Stimulated activated CD4-positive, alpha-beta T cell treated with anti-CD3 and anti-CD28 coated beads, Interleukin-12 subunit alpha, Interleukin-12 subunit beta, amount 100 ng/mL, for 48 hours (primary cell): ENCODE data around the gene TRIM29.
"Not testable (repeated sequence)": the region's sequence is repeated elsewhere in the genome, so short reads cannot be mapped to it uniquely, and the experiment has no call there.

Experiments used
- DNase-seq, 3 donors: peaks; one replicate each; pipeline ENCODE4 v3.0.0-alpha.2; 2020; ENCODE audit warnings: low read depth in 2 of 3, low spot score in 1 of 3

Gene TRIM29

GRCh38 chr11:120173019-120173705 is 35.2 kb upstream of the TRIM29 start:
- no peak for DNase-seq

GRCh38 chr11:120172054-120172911 is 34.4 kb upstream of the TRIM29 start:
- peak in 2 of 3 donors; percentile 31 to 36 for DNase-seq

DNA sequence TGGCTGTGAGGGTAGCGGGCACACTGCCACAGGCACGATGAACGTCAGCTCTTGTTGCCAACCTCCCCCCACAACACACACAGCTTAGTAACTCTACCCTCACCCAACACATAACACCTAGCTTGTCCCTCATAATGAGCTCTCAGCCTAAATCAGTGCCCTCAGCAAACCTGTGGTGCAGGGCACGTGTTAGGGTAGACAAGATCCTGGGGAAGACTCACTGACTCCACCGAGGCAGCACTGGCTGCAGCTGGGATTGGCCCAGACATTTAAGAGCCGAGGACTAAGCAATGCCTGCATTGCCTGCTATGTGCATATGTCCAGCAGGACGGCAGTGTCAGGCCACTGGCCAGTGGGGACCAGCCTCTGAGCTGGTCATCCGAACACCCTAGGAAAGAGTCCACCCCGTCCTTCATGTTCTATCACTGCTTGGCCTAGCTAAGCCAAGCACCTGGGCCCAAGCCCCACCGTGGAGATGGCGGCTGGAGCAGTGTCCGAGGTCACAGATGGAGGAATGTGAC is 32.9 kb upstream of the TRIM29 start:
- DNase-seq, result no peak

DNA sequence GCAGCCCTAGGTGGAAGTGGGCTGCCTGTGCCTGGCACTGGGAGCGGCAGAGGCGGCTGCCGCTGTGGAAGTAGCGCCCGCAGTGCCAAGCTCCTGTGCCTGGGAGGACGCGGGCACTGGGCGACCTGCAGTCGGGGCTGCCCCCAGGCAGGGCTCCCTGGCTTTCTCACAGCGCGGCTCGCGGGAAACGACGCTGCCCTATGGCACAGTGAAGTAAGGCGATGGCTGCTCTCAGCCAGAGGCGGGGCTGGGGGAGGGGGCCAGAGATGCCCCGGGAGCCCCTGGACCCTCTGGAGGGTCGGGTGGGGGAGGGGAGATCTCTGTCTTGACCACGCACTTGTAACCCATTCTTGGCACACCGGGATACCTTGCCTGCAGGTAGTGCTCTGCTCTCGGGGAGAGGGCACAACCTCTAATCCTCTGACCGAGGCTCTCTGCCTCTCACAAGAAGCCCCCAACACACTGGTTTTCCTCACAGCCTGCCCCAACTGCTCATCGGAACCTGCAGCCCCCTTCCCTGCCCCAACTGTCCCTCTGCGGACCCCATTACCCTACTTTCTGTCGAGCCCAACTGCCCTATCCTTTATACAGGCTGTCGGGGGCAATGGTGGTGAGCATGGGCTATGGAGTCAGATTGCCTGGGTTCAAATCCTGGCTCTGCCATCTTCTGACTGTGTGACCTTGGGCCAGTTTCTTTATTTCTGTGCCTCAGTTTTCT is 32.2 kb upstream of the TRIM29 start:
- no peak for DNase-seq

DNA sequence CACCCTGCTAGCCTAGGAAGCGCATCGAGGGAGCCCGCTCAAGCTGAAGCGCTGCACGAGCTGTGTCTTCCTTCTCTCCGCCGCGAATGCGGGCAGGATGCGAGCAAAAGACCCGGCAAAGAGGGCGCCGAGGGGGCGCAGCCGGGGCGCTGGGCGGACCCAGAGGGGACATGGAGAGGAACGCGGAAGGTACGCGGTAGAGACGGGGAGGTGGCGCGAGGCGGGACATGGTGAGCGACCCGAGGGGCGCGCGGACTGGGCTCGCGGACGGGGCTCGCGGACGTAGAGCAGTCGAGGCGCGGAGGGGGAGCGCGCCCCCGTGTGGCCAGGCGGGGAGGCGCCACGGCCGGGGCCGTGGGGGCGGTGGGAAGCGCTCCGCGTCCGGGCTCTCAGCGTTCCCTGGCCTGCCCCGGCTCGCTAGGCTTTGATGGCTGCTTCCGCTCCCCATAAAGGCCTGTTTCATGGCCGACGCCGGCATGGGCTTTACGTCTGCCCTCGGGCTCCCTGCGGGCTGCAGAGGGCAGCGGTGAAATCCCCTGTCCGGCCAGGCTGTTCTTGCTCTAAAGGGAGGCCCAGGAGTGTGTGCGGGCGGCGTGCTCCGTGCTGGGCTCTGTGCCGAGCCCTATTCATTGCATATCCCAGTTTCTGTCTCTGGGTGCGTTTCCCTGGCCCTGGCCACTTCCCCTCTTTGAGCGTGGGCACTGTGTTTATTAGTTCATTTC is 31.2 kb upstream of the TRIM29 start:
- peak; percentile 28 to 52 (median 44) for DNase-seq

DNA sequence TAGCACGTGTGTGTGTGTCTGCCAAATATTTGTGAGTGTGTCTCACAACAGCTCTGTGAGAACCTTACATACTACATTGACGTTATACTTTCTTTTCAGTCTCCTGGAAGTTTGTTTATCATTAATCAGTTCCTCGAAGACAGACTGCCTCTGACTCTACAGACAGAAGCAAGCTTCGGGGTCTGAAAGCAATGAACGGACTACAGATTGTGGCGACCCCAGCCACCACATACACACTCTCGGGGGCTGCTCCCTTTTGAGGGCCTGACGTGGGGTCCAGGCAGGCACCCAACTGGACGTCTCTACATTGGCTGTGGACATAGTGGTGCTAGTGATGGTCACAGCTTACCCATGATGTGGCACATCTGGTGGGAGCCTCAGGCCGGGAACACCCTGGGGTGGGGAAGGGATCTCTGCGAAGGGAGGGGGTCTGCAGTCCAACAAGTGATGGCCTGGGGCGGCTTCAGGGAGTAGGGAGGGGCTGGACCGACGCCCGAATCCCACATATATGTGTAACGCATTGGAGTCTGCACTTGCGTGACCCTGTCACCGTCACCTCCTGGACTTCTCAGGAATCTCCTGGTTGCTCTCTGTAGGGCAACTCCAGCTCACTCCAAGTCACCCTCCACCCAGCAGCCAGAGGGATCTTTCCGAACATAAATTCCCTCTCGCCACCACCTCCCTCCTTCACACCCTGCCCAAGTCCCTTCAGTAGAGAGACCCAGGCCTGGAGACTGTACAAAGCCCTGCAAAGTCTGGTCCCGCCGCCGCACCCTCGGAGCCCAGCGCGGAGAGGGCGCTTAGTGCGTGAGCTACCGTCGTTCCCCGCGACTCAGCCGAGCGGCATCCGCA is 30.4 kb upstream of the TRIM29 start:
- no peak for DNase-seq

- DNase-seq, result no peak
These were observed 29.7 kb upstream of the TRIM29 start for GRCh38 chr11:120167659-120168058.

DNA sequence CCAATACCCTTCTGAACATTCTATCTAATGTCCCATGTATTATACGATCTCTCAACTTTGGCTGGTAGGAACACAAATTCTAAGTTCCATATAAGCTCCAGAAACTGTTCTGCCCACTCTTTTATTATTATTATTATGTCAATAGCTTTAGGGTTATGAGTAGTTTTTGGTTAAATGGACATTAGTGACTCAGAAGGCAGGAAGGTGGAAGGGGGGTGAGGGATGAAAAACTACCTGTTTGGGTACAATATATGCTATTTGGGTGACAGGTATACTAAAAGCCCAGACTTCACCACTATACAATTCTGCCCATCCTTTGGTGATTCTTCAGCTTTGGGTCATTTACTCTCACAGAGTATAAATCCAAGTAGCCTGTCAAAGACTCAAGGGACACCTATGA is 22.5 kb upstream of the TRIM29 start:
- no peak for DNase-seq

DNA sequence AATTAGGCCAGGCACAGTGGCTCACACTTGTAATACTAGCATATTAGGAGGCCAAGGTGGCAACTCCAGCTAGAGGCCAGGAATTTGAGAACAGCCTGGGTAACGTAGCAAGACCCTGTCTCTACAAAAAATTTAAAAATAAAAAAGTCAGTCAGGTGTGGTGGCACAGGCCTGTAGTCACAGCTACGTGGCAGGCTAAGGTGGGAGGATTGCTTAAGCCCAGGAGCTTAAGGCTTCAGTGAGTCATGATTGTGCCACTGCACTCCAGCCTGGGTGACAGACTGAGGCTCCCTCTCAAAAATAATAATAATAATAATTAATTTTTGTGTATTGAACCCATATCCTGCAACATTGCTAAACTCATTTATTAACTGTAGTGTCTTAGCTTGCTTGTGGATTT is 15.3 kb upstream of the TRIM29 start:
- DNase-seq, result no peak

GRCh38 chr11:120151536-120151935 is 13.6 kb upstream of the TRIM29 start:
- DNase-seq, result no peak

DNA sequence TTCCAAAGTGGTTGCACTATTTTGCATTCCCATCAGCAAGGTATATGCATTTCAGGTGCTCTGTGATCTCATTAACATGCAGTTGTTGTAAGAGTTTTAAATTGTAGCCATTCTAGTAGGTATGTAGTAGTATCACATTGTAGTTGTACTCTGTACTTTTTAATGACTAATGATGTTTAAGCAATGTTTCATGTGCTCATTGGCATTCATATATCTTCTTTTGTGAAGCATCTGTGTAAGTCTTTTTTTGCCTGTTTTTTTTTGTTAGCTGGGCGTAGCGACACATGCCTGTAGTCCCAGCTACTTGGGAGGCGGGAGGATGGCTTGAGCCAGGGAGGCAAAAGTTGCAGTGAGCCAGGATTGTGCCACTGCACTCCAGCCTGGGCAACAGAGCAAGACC is 11.3 kb upstream of the TRIM29 start:
- DNase-seq, result no peak

- DNase-seq, result no peak
These were observed 10.0 kb upstream of the TRIM29 start for GRCh38 chr11:120147950-120148270.

DNA sequence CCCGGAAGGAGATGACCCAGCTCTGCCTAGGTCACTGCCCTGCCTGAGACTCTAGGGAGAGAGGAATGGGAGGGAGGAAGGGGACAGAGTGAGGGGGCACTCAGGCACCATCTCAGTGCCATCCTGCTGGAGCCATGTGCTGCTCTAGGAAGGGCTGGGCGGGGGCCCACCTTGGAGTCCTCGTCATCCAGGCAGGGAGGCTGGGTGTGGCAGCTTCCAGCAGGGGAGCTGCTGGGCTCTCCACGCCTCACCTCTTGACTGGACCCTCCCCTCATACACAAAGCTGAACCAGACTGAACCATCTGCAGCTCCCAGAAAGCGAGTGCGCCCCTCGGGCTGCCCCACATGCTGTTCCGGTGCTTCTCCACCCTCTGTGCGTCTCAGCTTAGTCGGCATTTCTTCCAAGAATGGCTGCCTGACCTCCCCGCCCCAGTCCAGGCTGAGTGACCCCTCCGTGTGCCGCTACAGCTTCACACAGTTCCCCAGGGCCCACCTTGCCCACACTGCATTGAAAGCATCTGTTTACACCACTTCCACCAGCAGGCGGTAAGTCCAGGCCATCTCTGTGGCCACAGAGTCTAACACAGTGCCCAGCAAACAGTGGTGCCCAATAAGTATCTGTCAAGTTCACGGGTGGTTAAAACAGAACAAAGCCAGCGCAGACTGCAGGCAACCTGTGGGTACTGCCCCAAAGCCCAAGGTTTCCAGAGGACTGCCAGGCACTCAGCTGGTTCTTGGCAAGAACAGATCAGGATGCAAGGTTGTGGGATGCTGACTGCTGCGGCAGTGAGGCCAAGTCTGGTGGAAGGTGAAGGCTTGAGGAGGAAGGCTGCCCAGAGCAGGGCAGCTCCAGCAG is 9.4 kb upstream of the TRIM29 start:
- no peak for DNase-seq

DNA sequence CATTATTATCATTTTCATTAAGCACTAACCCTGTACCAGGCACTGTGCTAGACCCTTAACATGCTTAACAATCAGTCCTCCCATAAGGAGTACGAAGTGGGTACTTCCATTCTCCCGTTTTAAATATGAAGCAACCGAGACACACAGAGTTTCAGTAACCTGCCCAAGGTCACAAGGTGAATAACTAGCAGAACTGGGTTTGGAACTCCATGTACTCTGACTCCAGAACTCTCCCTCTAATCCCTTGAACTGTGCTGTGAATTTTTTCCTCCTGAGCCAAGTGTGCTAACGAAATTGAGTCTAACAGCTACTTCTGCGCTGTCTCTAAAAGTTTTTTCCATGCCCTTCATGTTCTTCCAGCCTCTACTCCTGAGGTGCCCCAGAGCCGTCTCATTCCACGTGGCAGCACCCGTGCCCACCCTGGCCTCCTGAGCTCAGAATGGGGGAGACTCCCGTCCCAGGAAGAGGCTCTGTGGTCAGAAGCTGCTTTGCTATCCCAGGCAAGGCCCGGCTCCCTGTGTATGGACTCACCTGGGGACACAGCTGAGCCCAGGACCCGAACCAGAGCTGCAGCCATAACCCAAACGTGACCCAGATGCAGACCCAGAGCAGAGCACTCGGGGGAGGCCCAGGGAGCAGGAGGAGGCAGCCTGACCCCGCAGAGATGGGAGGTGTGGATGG is 8.6 kb upstream of the TRIM29 start:
- DNase-seq, result no peak

DNA sequence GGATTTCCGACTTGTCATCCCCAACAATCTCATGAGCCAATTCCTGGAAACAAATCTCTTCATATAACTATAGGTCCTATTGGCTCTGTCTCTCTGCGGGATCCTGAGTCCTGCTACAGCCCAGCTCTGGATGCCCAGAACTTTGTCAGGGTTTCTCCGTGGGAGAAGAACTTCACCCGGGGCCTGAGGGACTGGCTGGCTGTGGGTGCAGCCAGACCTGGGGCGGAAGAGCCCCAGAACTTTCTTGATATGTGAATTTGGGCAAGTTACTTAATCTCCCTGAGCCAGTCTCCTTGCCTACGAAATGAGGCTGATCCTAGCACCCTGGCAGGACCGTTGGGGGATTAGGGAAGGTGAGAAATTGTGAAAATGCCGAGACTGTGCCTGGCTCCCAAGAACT is 6.6 kb upstream of the TRIM29 start:
- no peak for DNase-seq

- not testable (repeated sequence) for DNase-seq
These were observed 5.6 kb upstream of the TRIM29 start for GRCh38 chr11:120143472-120143871.

- no peak for DNase-seq
These were observed 4.7 kb upstream of the TRIM29 start for GRCh38 chr11:120142441-120143100.

DNA sequence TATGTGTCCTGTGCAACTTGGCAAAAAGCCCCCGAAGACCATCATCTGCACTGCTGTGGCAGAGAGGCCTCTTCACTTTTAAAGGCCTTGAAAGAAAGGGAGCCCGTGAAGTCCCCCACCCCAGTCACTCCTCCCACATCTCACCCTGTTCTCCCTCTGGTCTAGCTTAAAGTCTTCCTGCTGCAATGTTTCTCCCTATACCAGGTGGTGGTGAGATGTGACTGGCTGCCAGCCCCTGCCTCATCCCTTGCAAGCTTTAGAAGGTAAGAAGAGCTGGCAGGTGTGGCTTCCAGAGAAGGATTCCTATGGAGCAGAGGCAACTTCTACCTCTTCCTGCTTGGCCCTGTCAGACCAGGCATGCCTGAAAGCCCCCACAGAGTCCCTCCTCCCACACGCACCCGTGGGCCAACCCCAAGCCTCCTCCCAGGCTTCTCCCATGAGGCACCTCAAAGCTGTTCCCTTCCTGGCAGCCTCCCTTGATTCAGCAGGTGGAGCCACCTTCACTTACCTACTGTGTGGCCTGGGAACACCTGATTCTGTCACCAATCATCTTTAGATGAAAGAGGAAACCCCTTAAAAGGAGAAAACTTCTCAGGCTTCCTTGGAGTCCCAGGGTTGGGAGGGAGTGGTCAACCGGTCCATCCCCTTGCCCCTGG is 4.0 kb upstream of the TRIM29 start:
- no peak for DNase-seq
